Loucy (cell line): Measurements from ENCODE around the gene NDUFA5.

Source experiments
- H2AFZ ChIP-seq: fragments of 200-600 bp; sonication (generic); 2 replicates; pipeline ENCODE4 v1.6.0; 2016; ENCODE audit warnings: antibody characterized with exemption, mild to moderate bottlenecking, low read length, moderate library complexity
- H3F3A ChIP-seq: fragments of 200-600 bp; 2 replicates; pipeline ENCODE4 v1.6.0; 2016; ENCODE audit warnings: antibody characterized with exemption, low read depth, mild to moderate bottlenecking
- H3K27me3 ChIP-seq: fragments of 200-600 bp; sonication (generic); 2 replicates; pipeline ENCODE4 v1.6.1; 2014; ENCODE audit warnings: low read length, mild to moderate bottlenecking; ENCODE audit not compliant: insufficient read depth, poor library complexity, severe bottlenecking
- H3K36me3 ChIP-seq: fragments of 200-600 bp; sonication (generic); 2 replicates; pipeline ENCODE4 v1.6.1; 2016; ENCODE audit warnings: low read length; ENCODE audit not compliant: insufficient read depth
- H3K4me1 ChIP-seq: fragments of 200-600 bp; sonication (generic); 2 replicates; pipeline ENCODE4 v1.5.1; 2014; ENCODE audit warnings: low read length, mild to moderate bottlenecking; ENCODE audit not compliant: insufficient read depth, poor library complexity, severe bottlenecking
- H3K4me2 ChIP-seq: fragments of 200-600 bp; sonication (generic); 2 replicates; pipeline ENCODE4 v1.6.0; 2014; ENCODE audit warnings: antibody characterized with exemption, low read length, low read depth, mild to moderate bottlenecking; ENCODE audit not compliant: poor library complexity, severe bottlenecking
- H3K4me3 ChIP-seq: fragments of 200-600 bp; sonication (generic); 2 replicates; pipeline ENCODE4 v1.5.1; 2014; ENCODE audit warnings: low read length, mild to moderate bottlenecking, mixed read lengths; ENCODE audit not compliant: poor library complexity, severe bottlenecking
- H3K79me2 ChIP-seq: fragments of 200-600 bp; sonication (generic); 2 replicates; pipeline ENCODE4 v1.6.1; 2014; ENCODE audit warnings: low read length; ENCODE audit not compliant: insufficient read depth
- H3K9ac ChIP-seq: fragments of 200-600 bp; sonication (generic); 2 replicates; pipeline ENCODE4 v1.6.0; 2014; ENCODE audit warnings: mild to moderate bottlenecking, low read depth, low read length, moderate library complexity; ENCODE audit not compliant: poor library complexity, severe bottlenecking
- H3K9me2 ChIP-seq: fragments of 200-600 bp; sonication (generic); replicated peaks from 2 replicates; pipeline ENCODE4 v1.6.1; 2016; ENCODE audit warnings: low read depth, low read length, mixed read lengths
- H3K9me3 ChIP-seq: fragments of 200-600 bp; sonication (generic); 2 replicates; pipeline ENCODE4 v1.6.1; 2014; ENCODE audit warnings: mild to moderate bottlenecking, antibody characterized with exemption, low read length, low read depth; ENCODE audit not compliant: insufficient read depth
- H4K20me1 ChIP-seq: fragments of 200-600 bp; sonication (generic); 2 replicates; pipeline ENCODE4 v1.6.0; 2014; ENCODE audit warnings: antibody characterized with exemption, low read length, mild to moderate bottlenecking; ENCODE audit not compliant: insufficient read depth, poor library complexity, severe bottlenecking
- CTCF ChIP-seq: fragments of 200-600 bp; sonication (generic); conservative IDR thresholded peaks from 2 replicates; pipeline ENCODE4 v1.5.1; 2014; ENCODE audit warnings: mild to moderate bottlenecking, antibody characterized with exemption, low read length
- EZH2phosphoT487 ChIP-seq: fragments of 200-600 bp; IDR thresholded peaks from 2 replicates; pipeline ENCODE4 v1.6.1; 2018; ENCODE audit warnings: antibody characterized with exemption, mild to moderate bottlenecking, moderate library complexity, borderline replicate concordance

Gene NDUFA5

GRCh38 chr7:123557398-123558288, at the start of gene NDUFA5:
Gene NDUFA5, minus strand, starts transcription at chr7:123557818. Its CDS starts 23 bp downstream, at chr7:123557795.
- Histone ChIP-seq H3K9ac (peak within 1 kb of the TSS; percentile 82), H3K79me2 (peaks cover 27% of the 10 kb centered on the region), H3K36me3 (no peaks in the 10 kb centered on the region), H2AFZ (peak within 1 kb of the TSS; percentile 96), H3K9me2 (no peaks in the 10 kb centered on the region), H4K20me1 (peaks cover 12% of the 10 kb centered on the region), H3K4me2 (peak within 1 kb of the TSS; percentile 99), H3K27me3 (peaks cover 13% of the 10 kb centered on the region), H3F3A (no peaks in the 10 kb centered on the region), H3K4me3 (peak within 1 kb of the TSS; percentile 84), H3K4me1 (peaks cover 31% of the 10 kb centered on the region), H3K9me3 (no peaks in the 10 kb centered on the region)
- TF ChIP-seq EZH2phosphoT487 (no peak), CTCF (no peak)

GRCh38 chr7:123604739-123605138, 47.1 kb upstream of the NDUFA5 start:
- Histone ChIP-seq H3K36me3 (no peaks in the 10 kb centered on the region), H4K20me1 (no peaks in the 10 kb centered on the region), H3K9me2 (no peaks in the 10 kb centered on the region), H3K79me2 (no peaks in the 10 kb centered on the region), H3K9ac (no peak overlapping the region), H3K4me3 (no peak overlapping the region), H3K4me1 (no peaks in the 10 kb centered on the region), H2AFZ (no peak overlapping the region), H3K9me3 (no peaks in the 10 kb centered on the region), H3K27me3 (no peaks in the 10 kb centered on the region), H3F3A (no peaks in the 10 kb centered on the region), H3K4me2 (no peak overlapping the region)
- TF ChIP-seq CTCF (no peak), EZH2phosphoT487 (no peak)

- Histone ChIP-seq H3K4me2 (no peak overlapping the region), H2AFZ (no peak overlapping the region), H3K9me3 (no peaks in the 10 kb centered on the region), H3K4me3 (no peak overlapping the region), H3K79me2 (no peaks in the 10 kb centered on the region), H3K4me1 (no peaks in the 10 kb centered on the region), H3K9ac (no peak overlapping the region), H3K9me2 (no peaks in the 10 kb centered on the region), H3K36me3 (no peaks in the 10 kb centered on the region), H4K20me1 (no peaks in the 10 kb centered on the region), H3K27me3 (peaks cover 4% of the 10 kb centered on the region), H3F3A (no peaks in the 10 kb centered on the region)
- no peak for TF ChIP-seq CTCF
- no peak for TF ChIP-seq EZH2phosphoT487
Measured at GRCh38 chr7:123602648-123603047, 45.0 kb upstream of the NDUFA5 start.
